Vagina (tissue), 2 donors: ENCODE results near the gene MTURN.

Source experiments
- CTCF ChIP-seq, 3 experiments: fragments of 450-650 bp in 2 of 3; fragments of 200-600 bp in 1 of 3; sonication (generic) in 1 of 3; IDR thresholded peaks; one replicate each; pipeline ENCODE4 v1.5.1; 2017 to 2019; ENCODE audit warnings: antibody characterized with exemption in 3 of 3, mild to moderate bottlenecking in 2 of 3, moderate library complexity in 2 of 3
- POLR2A ChIP-seq, 2 donors: fragments of 450-650 bp; IDR thresholded peaks; one replicate each; pipeline ENCODE4 v1.6.1; 2017; ENCODE audit warnings: antibody characterized with exemption in 2 of 2, mild to moderate bottlenecking in 2 of 2, moderate library complexity in 2 of 2

DNA sequence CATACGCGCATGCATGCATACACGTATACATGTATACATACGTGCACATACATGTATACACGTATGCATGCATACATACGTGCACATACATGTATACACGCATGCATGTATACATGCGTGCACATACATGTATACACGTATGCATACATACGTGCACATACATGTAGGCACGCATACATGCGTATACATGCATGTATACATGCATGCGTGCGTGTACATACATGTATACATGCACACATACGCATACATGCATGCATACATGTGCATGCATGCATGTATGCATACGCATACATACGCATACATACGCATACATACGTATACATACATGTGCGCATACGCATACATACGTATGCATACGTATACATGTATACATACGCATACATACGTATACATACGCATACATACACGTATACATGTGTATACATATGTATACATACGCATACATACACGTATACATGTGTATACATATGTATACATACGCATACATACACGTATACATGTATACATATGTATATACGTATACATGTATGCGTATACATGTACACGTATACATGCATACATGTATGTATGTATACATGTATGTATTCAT lies 19.0 kb upstream of the MTURN start:
- no peak for TF ChIP-seq CTCF (IDR thresholded peaks at IDR 0.05)
- TF ChIP-seq POLR2A (IDR thresholded peaks at IDR 0.05) = no peak
